GM12878 (cell line): Measurements from ENCODE around the gene RANBP17. TPM values are rescaled to one million over a fixed set of nuclear protein-coding genes. Genes with fewer than 3 reads are reported as not detected.

Experiments used
- ATAC-seq: fragments of 200-7000 bp; cut with Tn5 transposase; 3 replicates; pipeline ENCODE4 v1.9.1; 2020; ENCODE audit warnings: mild to moderate bottlenecking, moderate library complexity
- BruUV-seq: library from RNA; stranded (reverse); fragments of 400-500 nt; replicated peaks from 2 replicates; lab custom pipeline; 2021; lab: Mats Ljungman, UMichigan
- CTCF ChIA-PET: fragments of 300-600 bp; sonication (Branson Sonifier 250); formaldehyde crosslinking; extraction: SDS; loops from one replicate; lab custom pipeline; 2021; ENCODE audit warnings: inconsistent platforms; lab: Yijun Ruan, JAX
- POLR2A ChIA-PET: fragments of 350-600 bp; formaldehyde crosslinking; extraction: SDS; loops from one replicate; lab custom pipeline; 2021; ENCODE audit warnings: inconsistent platforms; lab: Charles Lee
- RAD21 ChIA-PET: fragments of 300-600 bp; sonication (Branson Sonifier 250); formaldehyde crosslinking; loops from one replicate; lab custom pipeline; 2023; ENCODE audit warnings: antibody characterized with exemption; ENCODE audit not compliant: unreplicated experiment; lab: Charles Lee
- SMC1A ChIA-PET: fragments of 300-600 bp; sonication (Branson Sonifier 250); formaldehyde crosslinking; loops from one replicate; lab custom pipeline; 2023; ENCODE audit not compliant: unreplicated experiment, uncharacterized antibody; lab: Charles Lee
- DNase-seq: peaks from one replicate; pipeline ENCODE4 v3.0.0-alpha.2; 2011; ENCODE audit warnings: low read depth, low spot score
- FAIRE-seq: peaks from 3 replicates; lab custom pipeline; 2011; peaks lifted over from hg19 to GRCh38; lab: Jason Lieb, UNC
- H2AFZ ChIP-seq: 2 replicates; pipeline ENCODE4 v1.6.0; 2011; ENCODE audit warnings: low read depth, low read length, control low read depth; ENCODE audit not compliant: control insufficient read depth
- H3K27ac ChIP-seq: 2 replicates; pipeline ENCODE4 v1.5.1; 2011; ENCODE audit warnings: control low read depth; ENCODE audit not compliant: control insufficient read depth, insufficient read depth
- H3K27me3 ChIP-seq, 2 experiments: replicated peaks in 1 of 2; 2 replicates each; pipeline versions ENCODE4 v1.6.0 to v1.6.1; 2011; ENCODE audit warnings: low read length in 1 of 2; ENCODE audit not compliant: control insufficient read depth in 2 of 2, insufficient read depth in 2 of 2
- H3K36me3 ChIP-seq, 2 experiments: 2 replicates each; pipeline ENCODE4 v1.5.1; 2011; ENCODE audit warnings: low read length in 1 of 2; ENCODE audit not compliant: control insufficient read depth in 2 of 2, insufficient read depth in 2 of 2
- H3K4me1 ChIP-seq: 2 replicates; pipeline ENCODE4 v1.6.1; 2011; ENCODE audit warnings: mild to moderate bottlenecking, low read length, moderate library complexity, mixed read lengths; ENCODE audit not compliant: control insufficient read depth, insufficient read depth
- H3K4me2 ChIP-seq: 2 replicates; pipeline ENCODE4 v1.6.0; 2011; ENCODE audit warnings: control low read depth; ENCODE audit not compliant: control insufficient read depth, insufficient read depth
- H3K4me3 ChIP-seq: fragments of 200-600 bp; sonication (generic); 2 replicates; pipeline ENCODE4 v1.5.1; 2016
- H3K79me2 ChIP-seq: 2 replicates; pipeline ENCODE4 v1.6.0; 2011; ENCODE audit warnings: low read length; ENCODE audit not compliant: control insufficient read depth, insufficient read depth
- H3K9ac ChIP-seq: 2 replicates; pipeline ENCODE4 v1.8.0; 2011; ENCODE audit warnings: low read length, control low read depth, mixed read lengths; ENCODE audit not compliant: control insufficient read depth, insufficient read depth
- H3K9me3 ChIP-seq: replicated peaks from 3 replicates; pipeline ENCODE4 v1.5.1; 2011; ENCODE audit warnings: mild to moderate bottlenecking, low read length; ENCODE audit not compliant: control insufficient read depth, insufficient read depth
- H4K20me1 ChIP-seq: 2 replicates; pipeline ENCODE4 v1.6.0; 2011; ENCODE audit not compliant: control insufficient read depth, insufficient read depth
- BHLHE40 ChIP-seq, 2 experiments: fragments of 450-650 bp in 1 of 2; IDR thresholded peaks; 2 replicates each; pipeline ENCODE4 v1.6.1; 2011 to 2017; ENCODE audit warnings: low read depth in 2 of 2, borderline replicate concordance in 1 of 2, improper control_type of control experiment in 1 of 2, low read length in 1 of 2, mild to moderate bottlenecking in 1 of 2
- ETV6 ChIP-seq, 2 experiments: fragments of 450-650 bp in 1 of 2; IDR thresholded peaks in 1 of 2; conservative IDR thresholded peaks in 1 of 2; 2 replicates each; pipeline ENCODE4 v1.6.1; 2014; ENCODE audit warnings: antibody characterized with exemption in 1 of 2, borderline replicate concordance in 1 of 2, low read depth in 1 of 2, mild to moderate bottlenecking in 1 of 2, moderate library complexity in 1 of 2
- EZH2 ChIP-seq: IDR thresholded peaks from 2 replicates; pipeline ENCODE4 v1.6.1; 2012; ENCODE audit warnings: low read depth, mild to moderate bottlenecking, control low read depth, inconsistent platforms, low read length, borderline replicate concordance; ENCODE audit not compliant: control insufficient read depth
- IKZF2 ChIP-seq, 2 experiments: fragments of 450-650 bp; IDR thresholded peaks; 2 replicates each; pipeline ENCODE4 v1.6.1; 2017; ENCODE audit warnings: mild to moderate bottlenecking in 2 of 2, moderate library complexity in 2 of 2
- RB1 ChIP-seq: fragments of 450-650 bp; formaldehyde crosslinking; IDR thresholded peaks from 2 replicates; pipeline ENCODE4 v1.6.1; 2017; ENCODE audit warnings: mild to moderate bottlenecking, borderline replicate concordance
- RBBP5 ChIP-seq: fragments of 200-600 bp; sonication (generic); conservative IDR thresholded peaks from 2 replicates; pipeline ENCODE4 v1.6.1; 2016
- WGBS: methylation state at CpG from one replicate; pipeline ENCODE4 v1.1.6; 2016; ENCODE audit warnings: low lambda C conversion rate; ENCODE audit not compliant: insufficient replicate concordance, insufficient coverage; ENCODE audit errors: missing lambda C conversion rate; 5-methylcytosine and 5-hydroxymethylcytosine counted together
- in situ Hi-C: fragments of 300-500 bp; cut with MboI; formaldehyde crosslinking; loops from 9 replicates; pipeline ENCODE4 v1.14.3; 2018; ENCODE audit warnings: mixed read lengths
- intact Hi-C: fragments of 100-400 bp; cut with micrococcal nuclease; formaldehyde crosslinking; loops from one replicate; pipeline ENCODE4 v1.14.2; 2022; ENCODE audit not compliant: unreplicated experiment
- polyA plus RNA-seq, 11 experiments: library from polyadenylated mRNA; depleted of rRNA in 4 of 11; unstranded in 6 of 11; stranded (reverse) in 5 of 11; fragments of >200 nt; fragmentation: Nextera tagmentation in 4 of 11; fragmentation: Illumina TruSeq in 1 of 11; extraction: Ambion mirVana in 4 of 11; extraction: Trizol in 1 of 11; gene quantifications; 1 replicate in 1 of 11; 2 replicates in 10 of 11; pipeline versions ENCODE4 v1.2.1 to v1.2.3, GENCODE V29; 2011 to 2016; ENCODE audit warnings: inconsistent platforms in 2 of 11, missing spikeins in 2 of 11, low read depth in 1 of 11
- total RNA-seq, 4 experiments: library from RNA; depleted of rRNA in 3 of 4; stranded (reverse); fragments of >200 nt in 3 of 4; fragmentation: Illumina TruSeq in 1 of 4; extraction: Trizol in 1 of 4; gene quantifications; 2 replicates each; pipeline versions ENCODE4 v1.2.1 to v1.2.3, GENCODE V29; 2013 to 2021
- TF ChIP-seq, protein P1 (sequence below): fragments of 450-650 bp; formaldehyde crosslinking; IDR thresholded peaks from 2 replicates; pipeline ENCODE4 v1.4.0; 2020; ENCODE audit warnings: mild to moderate bottlenecking, moderate library complexity
- TF ChIP-seq, protein P2 (sequence below): IDR thresholded peaks from 2 replicates; pipeline ENCODE4 v1.6.1; 2012; ENCODE audit warnings: low read depth, low read length, improper control_type of control experiment
- TF ChIP-seq, protein P3 (sequence below): IDR thresholded peaks from 2 replicates; pipeline ENCODE4 v1.6.1; 2011; ENCODE audit warnings: borderline replicate concordance, low read depth, mild to moderate bottlenecking, moderate library complexity, low read length; ENCODE audit not compliant: insufficient read depth, poor library complexity, severe bottlenecking
- TF ChIP-seq, protein P4 (sequence below): IDR thresholded peaks from 2 replicates; pipeline ENCODE4 v1.6.1; 2011; ENCODE audit warnings: mild to moderate bottlenecking, low read depth, low read length, moderate library complexity; ENCODE audit not compliant: insufficient replicate concordance
- TF ChIP-seq, protein P5 (sequence below): IDR thresholded peaks from 2 replicates; pipeline ENCODE4 v1.6.1; 2012; ENCODE audit warnings: mild to moderate bottlenecking, low read depth, low read length

The RANBP17 gene
- total and polyA plus RNA-seq, 10 of the 15 experiments (the other 5 are each of a cell fraction or from before 2014, with no cell fraction given): 0.10 TPM; not detected in 9

DNA sequence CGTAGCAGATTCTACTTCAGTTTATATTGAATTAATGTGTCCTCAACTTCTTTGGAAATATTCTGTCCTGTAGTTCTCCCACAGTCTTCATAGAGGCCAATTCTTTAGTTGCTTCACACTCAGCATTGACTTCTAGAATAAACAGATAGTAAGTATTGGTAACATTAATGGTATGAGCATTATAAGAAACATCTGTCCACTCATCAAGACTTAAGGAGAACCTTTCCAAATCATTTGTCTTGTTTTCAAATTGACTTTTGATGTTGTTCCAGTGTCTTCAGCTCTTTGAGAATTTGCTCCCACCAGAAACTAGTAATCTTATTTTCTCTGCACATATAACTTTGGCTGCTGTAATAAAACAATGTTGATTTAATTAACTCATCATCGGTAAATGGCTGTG is 18.3 kb downstream of the RANBP17 start:
- H3K9ac ChIP-seq: no peak overlapping the region
- H3K4me3 ChIP-seq: no peak overlapping the region
- H3K4me1 ChIP-seq: no peaks in the 10 kb centered on the region
- H3K36me3 ChIP-seq: no peaks in the 10 kb centered on the region
- ATAC-seq (no peak), DNase-seq (no peak), FAIRE-seq (no peak)
- H3K27ac ChIP-seq: no peak overlapping the region
- ChIA-PET SMC1A (interaction anchor here (1.0 kb wide), 1 partner anchor 14 kb away, joined by 3 read pairs; no protein-coding TSS in a partner anchor), POLR2A (no interaction called here), CTCF (interaction anchor here (1.5 kb wide), 1 partner anchor 14 kb away, joined by 3 read pairs; no protein-coding TSS in a partner anchor), RAD21 (no interaction called here)
- no peaks in the 10 kb centered on the region for H4K20me1 ChIP-seq
- no TSS peak for BruUV-seq
- WGBS: 39% methylated on average over 2 of the region's 2 CpGs
- no peaks in the 10 kb centered on the region for H3K79me2 ChIP-seq
- in situ Hi-C loops (no loop called here), intact Hi-C loops (no loop called here)
- no peaks in the 10 kb centered on the region; a peak in 1 of 4 replicates for H3K27me3 ChIP-seq
- no peaks in the 10 kb centered on the region for H3K9me3 ChIP-seq
- no peak overlapping the region for H3K4me2 ChIP-seq
- H2AFZ ChIP-seq: no peak overlapping the region
- TF ChIP-seq, protein P1, sequence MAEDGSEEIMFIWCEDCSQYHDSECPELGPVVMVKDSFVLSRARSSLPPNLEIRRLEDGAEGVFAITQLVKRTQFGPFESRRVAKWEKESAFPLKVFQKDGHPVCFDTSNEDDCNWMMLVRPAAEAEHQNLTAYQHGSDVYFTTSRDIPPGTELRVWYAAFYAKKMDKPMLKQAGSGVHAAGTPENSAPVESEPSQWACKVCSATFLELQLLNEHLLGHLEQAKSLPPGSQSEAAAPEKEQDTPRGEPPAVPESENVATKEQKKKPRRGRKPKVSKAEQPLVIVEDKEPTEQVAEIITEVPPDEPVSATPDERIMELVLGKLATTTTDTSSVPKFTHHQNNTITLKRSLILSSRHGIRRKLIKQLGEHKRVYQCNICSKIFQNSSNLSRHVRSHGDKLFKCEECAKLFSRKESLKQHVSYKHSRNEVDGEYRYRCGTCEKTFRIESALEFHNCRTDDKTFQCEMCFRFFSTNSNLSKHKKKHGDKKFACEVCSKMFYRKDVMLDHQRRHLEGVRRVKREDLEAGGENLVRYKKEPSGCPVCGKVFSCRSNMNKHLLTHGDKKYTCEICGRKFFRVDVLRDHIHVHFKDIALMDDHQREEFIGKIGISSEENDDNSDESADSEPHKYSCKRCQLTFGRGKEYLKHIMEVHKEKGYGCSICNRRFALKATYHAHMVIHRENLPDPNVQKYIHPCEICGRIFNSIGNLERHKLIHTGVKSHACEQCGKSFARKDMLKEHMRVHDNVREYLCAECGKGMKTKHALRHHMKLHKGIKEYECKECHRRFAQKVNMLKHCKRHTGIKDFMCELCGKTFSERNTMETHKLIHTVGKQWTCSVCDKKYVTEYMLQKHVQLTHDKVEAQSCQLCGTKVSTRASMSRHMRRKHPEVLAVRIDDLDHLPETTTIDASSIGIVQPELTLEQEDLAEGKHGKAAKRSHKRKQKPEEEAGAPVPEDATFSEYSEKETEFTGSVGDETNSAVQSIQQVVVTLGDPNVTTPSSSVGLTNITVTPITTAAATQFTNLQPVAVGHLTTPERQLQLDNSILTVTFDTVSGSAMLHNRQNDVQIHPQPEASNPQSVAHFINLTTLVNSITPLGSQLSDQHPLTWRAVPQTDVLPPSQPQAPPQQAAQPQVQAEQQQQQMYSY (CRISPR knock-in tag): no peak
- TF ChIP-seq, protein P2, sequence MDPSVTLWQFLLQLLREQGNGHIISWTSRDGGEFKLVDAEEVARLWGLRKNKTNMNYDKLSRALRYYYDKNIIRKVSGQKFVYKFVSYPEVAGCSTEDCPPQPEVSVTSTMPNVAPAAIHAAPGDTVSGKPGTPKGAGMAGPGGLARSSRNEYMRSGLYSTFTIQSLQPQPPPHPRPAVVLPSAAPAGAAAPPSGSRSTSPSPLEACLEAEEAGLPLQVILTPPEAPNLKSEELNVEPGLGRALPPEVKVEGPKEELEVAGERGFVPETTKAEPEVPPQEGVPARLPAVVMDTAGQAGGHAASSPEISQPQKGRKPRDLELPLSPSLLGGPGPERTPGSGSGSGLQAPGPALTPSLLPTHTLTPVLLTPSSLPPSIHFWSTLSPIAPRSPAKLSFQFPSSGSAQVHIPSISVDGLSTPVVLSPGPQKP: no peak
- TF ChIP-seq RBBP5 (no peak), BHLHE40 (IDR thresholded peaks at IDR 0.05; ENCODE audit: borderline replicate concordance in 1 of 2, low read depth in 2 of 2, low read length in 1 of 2) (no peak), EZH2 (no peak), RB1 (no peak), IKZF2 (IDR thresholded peaks at IDR 0.05) (no peak), ETV6 (conservative IDR thresholded peaks at IDR 0.05 in 1 of 2, IDR thresholded peaks at IDR 0.05 in 1 of 2; ENCODE audit: borderline replicate concordance in 1 of 2, low read depth in 1 of 2) (no peak)
- TF ChIP-seq, protein P3, sequence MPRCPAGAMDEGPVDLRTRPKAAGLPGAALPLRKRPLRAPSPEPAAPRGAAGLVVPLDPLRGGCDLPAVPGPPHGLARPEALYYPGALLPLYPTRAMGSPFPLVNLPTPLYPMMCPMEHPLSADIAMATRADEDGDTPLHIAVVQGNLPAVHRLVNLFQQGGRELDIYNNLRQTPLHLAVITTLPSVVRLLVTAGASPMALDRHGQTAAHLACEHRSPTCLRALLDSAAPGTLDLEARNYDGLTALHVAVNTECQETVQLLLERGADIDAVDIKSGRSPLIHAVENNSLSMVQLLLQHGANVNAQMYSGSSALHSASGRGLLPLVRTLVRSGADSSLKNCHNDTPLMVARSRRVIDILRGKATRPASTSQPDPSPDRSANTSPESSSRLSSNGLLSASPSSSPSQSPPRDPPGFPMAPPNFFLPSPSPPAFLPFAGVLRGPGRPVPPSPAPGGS: no peak
- TF ChIP-seq, protein P4, sequence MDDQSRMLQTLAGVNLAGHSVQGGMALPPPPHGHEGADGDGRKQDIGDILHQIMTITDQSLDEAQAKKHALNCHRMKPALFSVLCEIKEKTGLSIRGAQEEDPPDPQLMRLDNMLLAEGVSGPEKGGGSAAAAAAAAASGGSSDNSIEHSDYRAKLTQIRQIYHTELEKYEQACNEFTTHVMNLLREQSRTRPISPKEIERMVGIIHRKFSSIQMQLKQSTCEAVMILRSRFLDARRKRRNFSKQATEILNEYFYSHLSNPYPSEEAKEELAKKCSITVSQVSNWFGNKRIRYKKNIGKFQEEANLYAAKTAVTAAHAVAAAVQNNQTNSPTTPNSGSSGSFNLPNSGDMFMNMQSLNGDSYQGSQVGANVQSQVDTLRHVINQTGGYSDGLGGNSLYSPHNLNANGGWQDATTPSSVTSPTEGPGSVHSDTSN: no peak
- TF ChIP-seq, protein P5, sequence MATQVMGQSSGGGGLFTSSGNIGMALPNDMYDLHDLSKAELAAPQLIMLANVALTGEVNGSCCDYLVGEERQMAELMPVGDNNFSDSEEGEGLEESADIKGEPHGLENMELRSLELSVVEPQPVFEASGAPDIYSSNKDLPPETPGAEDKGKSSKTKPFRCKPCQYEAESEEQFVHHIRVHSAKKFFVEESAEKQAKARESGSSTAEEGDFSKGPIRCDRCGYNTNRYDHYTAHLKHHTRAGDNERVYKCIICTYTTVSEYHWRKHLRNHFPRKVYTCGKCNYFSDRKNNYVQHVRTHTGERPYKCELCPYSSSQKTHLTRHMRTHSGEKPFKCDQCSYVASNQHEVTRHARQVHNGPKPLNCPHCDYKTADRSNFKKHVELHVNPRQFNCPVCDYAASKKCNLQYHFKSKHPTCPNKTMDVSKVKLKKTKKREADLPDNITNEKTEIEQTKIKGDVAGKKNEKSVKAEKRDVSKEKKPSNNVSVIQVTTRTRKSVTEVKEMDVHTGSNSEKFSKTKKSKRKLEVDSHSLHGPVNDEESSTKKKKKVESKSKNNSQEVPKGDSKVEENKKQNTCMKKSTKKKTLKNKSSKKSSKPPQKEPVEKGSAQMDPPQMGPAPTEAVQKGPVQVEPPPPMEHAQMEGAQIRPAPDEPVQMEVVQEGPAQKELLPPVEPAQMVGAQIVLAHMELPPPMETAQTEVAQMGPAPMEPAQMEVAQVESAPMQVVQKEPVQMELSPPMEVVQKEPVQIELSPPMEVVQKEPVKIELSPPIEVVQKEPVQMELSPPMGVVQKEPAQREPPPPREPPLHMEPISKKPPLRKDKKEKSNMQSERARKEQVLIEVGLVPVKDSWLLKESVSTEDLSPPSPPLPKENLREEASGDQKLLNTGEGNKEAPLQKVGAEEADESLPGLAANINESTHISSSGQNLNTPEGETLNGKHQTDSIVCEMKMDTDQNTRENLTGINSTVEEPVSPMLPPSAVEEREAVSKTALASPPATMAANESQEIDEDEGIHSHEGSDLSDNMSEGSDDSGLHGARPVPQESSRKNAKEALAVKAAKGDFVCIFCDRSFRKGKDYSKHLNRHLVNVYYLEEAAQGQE: no peak
